ENCODE data around the gene MS4A6E.
A peak's percentile ranks its signal among the peaks of the same experiment; 100 is the strongest.
"Not testable (repeated sequence)": the region's sequence is repeated elsewhere in the genome, so short reads cannot be mapped to it uniquely, and the experiment has no call there.

MS4A6E gene

DNA sequence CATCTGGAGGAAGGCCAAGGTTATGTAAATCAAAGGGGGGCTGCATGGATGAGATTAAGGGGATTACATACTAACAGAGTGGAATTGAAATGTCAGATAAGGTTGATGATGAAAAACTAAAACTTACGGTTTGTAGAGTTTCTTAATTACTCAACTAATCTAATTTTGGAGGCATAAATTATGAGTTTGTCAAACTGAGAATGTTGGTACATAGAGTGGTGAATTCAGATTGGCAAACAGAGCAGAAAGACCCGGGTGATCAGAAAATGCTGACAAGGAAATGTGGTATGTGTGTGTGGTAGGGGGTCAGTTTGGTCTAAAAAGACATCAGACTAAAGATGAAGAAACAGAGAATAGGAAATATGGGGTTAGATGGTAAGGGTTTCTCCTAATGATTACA is 11.0 kb downstream of the MS4A6E start:
- DNase-seq = no peak

GRCh38 chr11:60339356-60339755 is 12.3 kb downstream of the MS4A6E start:
- no peak for DNase-seq

DNA sequence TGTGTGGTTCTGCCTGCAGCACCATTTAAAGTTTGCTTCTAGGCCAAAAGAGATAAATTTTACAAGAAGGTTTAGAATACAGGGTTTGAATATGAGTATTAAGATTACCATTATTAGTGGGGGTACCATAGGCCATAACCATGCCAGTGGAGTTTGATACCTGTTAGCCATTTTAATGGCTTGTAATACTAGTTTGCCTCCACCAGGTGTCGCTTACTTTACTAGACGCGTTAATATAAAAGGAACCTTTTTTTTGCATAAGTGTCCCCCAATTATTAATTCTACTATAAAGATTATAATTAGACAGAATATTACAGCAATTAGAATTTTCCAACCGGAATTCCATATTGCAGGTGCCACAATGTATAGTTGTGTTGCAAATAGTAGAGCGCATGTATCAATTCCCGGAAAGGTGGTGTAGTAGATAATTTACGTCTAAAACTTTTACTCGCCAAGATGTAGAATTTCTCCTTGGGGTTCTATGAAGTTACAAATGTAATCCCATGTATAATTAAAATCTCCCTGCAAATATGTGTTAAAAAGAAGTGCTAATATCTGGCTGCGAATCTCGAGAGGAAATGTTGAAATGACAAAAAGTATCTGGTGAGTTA is 16.1 kb downstream of the MS4A6E start:
- no peak for DNase-seq

DNA sequence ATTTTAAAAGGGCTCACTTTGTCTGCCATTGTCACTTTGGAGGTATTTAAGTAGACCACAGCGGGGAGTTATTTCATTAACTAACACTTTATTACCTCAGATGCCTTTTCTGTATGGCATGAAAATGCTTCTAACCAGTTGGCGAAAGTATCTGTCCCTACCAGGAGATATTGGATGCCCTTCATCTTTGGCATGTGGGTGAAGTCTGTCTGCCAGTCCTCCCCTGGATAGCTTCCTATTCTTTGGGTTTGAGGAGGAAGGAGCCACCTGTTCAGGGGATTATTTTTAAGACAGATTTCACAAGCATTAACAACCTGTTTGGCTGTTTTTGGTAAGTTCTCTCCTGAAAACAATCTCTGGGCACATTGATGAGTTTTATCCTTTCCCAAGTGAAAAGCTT is 17.1 kb downstream of the MS4A6E start:
- DNase-seq = no peak

DNA sequence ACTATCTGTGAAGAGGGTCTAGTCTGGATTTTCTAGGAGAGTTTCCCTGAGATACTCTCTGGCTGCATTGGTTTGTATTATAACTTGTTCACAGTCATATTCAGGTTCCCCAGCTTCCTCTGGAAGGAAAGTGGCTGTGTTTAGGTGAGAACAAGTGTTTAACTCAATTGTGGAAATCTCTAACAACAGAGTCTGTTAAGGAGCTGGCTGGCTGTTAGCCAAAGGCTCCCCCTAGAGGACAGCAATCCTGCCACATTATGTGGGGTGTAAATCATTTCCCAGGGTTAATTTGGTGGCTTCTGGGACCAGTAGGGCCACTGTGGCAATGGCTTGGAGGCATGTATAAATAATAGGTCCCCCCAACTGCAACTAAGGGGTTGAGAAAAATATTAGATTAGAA is 18.4 kb downstream of the MS4A6E start:
- DNase-seq = no peak

DNA sequence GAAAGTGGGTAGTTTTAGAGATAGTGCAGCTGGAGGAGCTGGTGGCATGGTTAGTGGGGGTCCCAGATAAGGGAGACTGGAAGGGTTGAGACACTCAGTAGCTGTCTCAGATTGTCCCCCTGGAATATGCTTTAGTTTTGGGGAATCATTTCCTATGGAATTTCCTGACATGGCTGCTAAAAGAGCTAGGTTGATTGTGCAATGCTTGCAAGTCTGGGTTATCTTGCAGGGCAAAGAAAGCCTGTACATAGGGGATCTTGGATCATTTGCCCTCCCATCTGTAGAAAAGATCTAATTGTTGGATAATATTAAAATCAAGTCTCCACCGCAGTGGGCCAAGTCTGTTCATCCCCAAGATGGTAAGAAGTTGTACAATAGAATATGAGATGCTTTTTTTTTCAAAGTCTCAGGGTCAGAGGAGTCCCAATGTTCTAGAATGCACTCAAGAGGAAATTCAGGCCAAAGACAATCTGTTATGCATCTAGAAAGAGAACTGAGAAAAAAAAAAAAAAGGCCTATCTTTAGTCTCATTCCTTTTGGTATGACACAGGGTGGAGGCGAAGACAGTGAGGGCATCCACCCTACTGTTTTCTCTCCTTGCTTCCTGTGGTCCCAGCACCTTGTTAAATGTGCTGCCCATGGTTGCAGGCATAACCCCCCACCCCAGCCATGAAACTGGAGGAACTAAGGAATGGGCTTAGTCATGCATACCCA is 20.2 kb downstream of the MS4A6E start:
- no peak for DNase-seq

DNA sequence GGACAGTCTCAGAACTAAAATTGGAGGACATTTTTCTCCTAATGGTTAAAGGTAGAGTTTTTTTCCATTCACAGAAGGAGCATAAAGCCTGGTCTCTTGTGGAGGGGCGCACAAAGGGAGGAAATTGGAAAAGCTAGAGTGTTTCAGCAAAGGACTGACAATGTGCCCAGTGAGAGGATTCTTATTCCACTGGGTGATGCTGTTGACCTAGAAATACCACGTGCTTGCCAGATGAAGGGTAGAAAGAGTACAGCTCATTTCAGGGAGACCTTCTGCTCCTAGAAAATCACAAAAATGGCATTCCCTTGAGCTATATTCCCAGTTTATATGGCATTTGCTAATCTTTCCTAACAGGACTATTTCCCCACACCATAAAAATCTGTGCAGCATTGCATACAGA is 21.1 kb downstream of the MS4A6E start:
- DNase-seq = no peak

DNA sequence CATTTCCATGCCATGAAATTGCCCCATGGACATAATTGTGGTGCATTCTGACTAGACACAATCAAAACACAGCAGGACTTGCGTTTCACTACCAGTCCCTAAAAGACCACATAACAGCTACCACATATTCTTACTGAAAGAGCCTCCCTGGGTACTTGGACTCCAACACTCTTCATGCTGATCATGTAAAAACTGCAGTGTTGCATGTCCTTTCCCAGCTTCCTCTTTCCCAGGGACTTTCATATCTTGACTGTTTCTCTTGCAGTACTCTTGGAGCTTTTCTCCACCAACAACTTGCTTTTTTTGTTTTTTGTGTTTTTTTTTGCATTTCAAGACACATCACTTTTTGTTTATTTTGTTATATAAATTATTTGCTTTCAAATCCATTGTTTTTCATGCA is 22.9 kb downstream of the MS4A6E start:
- no peak for DNase-seq

GRCh38 chr11:60357771-60358170 is 30.7 kb downstream of the MS4A6E start:
- DNase-seq = no peak

- DNase-seq = no peak
These were observed 33.6 kb downstream of the MS4A6E start for GRCh38 chr11:60360621-60361020.

DNA sequence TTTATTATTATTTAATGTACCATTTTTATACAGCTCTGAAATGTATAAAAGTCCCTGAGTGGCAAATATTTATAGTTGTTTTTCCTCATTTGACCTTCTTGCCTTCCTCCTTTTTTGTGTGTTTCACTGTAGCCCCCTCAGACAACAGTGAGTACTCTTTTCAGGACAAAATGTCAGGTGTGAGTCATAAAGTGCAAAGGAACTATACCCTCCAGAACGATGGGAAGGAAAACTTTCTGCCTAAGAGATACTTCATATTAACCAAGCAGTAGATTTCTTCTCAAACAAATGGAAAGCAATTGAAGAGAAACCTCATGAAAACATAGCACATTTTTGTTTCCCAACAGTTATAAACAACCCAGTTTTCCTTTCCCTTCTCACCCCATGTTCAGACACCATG is 35.2 kb downstream of the MS4A6E start:
- no peak for DNase-seq

DNA sequence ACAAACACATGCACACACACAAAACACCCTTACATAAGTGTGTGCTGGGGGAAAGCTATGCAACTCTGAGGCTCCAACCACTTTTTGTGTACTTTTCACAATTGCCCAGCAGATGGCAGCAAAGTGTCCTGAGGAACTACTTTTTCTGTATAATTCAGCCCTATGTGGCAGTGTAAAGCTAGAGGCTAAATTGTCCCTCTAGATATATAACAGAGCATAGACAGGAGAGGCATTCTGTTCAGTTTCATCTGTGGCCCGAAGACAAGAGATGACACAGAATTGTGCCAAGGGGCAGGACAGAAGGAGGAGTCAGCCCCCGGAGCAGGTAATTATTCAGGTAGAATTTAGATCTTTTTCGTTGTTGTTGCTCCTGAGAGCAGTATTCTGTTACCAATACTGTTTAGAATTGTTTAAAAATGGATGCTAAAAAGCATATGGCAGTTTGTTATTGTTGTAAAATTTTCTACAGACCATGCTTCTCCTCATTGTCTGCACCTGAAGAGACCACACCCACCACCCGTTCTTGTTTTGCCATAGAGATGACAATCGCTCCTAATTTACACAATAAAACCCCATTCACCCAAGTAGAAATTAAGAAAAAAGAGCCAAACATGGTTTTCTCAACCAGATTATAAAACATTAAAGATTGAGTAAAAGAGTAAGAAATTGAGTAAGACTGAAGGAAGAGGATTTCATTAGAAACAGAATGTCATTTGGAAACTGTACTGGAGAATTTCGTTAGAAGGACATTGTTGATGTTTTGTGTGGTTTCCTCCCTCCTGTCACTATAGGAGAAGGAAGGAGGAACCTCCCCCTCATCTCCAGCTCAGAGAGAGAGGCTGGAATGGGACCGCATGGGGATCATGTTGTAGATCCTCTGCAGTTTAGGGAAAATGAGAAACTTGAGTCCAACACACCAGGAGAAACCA is 36.8 kb downstream of the MS4A6E start:
- peak; percentile 70 for DNase-seq

DNA sequence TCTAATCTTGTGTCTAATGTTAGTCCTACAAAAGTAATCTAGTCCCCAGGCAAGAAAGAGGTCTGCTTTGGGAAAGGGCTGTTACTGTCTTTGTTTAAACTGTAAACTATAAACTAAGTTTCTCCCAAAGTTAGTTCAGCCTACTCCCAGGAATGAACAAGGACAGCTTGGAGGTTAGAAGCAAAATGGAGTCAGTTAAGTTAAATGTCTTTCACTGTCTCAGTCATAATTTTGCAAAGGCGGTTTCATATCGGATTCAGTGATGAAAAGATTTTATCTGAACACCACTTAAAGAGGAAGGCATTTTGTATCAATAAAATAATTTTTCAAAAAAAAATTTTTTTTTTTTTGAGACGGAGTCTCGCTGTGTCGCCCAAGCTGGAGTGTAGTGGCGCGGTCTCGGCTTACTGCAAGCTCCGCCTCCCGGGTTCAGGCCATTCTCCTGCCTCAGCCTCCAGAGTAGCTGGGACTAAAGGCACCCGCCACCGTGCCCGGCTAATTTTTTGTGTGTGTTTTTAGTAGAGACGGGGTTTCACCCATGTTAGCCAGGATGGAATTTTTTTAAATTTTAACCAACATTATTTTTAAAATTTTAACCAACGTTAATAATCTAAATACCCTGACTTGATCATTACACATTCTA is 39.3 kb downstream of the MS4A6E start:
- DNase-seq = not testable (repeated sequence)

DNA sequence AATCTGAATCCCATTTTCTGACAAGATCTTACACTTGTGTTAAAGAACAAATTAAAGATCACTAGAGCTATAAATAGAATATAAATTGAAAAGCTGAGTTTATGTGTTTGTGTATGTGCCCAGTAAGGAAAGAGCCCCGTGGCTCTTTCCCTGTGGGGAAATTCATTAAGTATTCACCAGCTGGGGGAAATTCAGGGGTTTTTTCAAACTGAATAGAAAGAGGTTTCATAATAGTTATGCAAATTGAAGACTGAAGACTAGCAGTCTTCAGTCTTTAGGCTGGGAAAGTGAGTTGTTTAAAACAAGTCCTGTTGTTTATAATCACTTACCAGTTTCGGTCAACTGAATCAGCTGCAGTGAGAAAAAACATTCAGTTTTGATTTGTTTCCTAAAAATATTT is 40.0 kb downstream of the MS4A6E start:
- DNase-seq = no peak

DNA sequence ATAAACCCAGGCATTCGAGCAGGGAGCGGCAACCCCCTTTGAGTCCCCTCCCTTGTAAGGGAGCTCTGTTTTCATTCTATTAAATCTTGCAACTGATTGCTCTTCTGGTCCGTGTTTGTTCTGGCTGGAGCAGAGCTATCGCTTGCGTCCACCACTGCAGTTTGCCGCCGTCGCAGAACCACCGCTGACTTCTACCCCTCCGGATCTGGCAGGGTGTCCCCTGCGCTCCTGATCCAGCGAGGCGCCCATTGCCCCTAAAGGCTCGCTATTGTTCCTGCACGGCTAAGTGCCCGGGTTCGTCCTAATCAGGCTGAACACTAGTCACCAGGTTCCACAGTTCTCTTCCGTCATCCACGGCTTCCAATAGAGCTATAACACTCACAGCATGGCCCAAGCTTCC is 40.8 kb downstream of the MS4A6E start:
- DNase-seq = no peak

DNA sequence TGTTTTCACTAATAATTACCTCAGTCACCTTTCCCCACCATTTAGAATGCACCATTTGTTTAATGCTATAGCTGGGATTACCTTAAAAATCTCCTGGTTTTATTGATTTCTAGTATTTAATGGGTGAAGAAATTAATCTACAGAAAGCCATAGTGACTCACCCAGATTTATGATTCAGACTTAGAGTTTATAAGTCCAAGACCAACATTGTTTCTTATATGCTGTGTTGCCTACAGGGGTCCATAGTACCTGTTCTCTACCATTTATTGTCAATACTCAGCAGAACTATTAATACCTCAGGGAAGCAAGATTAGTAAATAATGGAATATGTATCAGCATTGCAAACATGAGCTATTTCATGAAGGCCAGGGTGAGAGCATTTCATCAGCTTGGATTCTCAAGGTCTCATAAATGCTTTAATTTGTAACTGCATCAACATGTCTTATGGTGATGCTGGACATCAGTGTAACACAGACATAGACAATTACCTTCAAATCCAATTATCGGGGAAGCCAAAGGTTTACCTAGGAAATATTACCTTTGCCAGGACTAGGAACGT is 43.3 kb downstream of the MS4A6E start:
- DNase-seq = no peak

DNA sequence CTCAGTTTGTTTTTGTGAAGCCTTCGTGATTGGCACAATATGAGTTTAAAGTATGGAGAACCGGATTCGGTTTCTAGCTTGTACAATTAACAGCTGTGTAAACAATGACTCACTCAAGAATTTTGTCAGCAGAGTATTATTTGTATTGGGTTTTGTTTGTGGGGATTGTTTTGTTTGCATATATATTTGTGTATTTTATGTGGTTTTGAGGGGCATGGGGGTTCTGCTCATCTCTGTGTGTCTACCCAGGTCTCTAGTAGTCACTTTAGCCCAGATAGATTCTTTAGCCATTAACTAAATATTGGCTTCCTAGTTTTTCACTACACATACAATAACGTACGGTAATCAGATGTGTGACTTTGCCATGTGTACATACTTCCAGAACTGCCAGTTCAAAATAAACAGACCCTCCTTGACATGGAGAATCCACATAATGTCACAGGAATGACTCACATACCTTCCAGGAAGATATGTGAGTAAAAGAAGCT is 43.8 kb downstream of the MS4A6E start:
- peak; percentile 88 for DNase-seq

GRCh38 chr11:60371386-60371785 is 44.3 kb downstream of the MS4A6E start:
- DNase-seq = no peak

- no peak for DNase-seq
These were observed 44.8 kb downstream of the MS4A6E start for GRCh38 chr11:60371854-60372253.

DNA sequence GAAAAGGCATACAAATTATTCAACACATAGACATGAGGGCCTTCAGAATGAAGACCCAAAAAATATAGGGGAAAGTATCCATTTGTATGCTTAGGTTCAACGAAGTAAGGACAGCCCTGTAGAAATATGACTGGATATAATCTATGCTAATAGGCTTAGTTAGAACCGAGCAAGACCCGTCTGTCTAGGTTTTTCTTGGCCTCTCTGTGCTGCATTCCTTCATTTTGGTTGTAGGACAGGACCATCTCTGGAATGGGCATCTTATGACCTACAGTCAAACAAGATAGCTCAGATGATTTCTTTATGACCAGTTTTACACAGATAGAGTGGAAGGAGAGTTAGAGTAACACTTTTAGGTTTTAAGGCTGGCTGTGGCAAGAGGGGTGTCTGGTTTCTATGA is 45.7 kb downstream of the MS4A6E start:
- no peak for DNase-seq

- no peak for DNase-seq
These were observed 48.3 kb downstream of the MS4A6E start for GRCh38 chr11:60375316-60375715.

DNA sequence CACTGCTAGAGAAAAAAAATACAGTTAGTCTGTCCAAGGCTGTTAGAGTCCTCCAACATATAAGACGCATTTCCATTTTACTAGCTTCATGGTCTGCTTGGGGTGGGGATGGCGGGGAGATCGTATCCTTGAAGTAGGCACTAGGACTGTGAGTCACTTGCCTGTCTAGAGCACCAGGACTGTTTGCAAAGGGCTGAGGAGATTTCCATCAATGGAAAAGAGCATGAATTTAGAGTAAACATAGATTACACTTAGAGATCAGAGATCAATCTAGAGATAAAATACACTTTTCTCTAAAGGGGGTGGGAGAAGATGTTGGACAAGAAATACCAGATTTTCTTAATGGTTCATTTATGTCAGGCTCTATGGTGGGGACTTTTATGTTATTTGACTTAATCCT is 49.5 kb downstream of the MS4A6E start:
- DNase-seq = no peak
